Pancreas (tissue), 10 donors: ENCODE results near the gene TGFB1I1. TPM values are rescaled to one million over a fixed set of nuclear protein-coding genes. Genes with fewer than 3 reads are reported as not detected.
A peak's percentile ranks its signal among the peaks of the same experiment; 100 is the strongest.
"Not testable (repeated sequence)": the region's sequence is repeated elsewhere in the genome, so short reads cannot be mapped to it uniquely, and the experiment has no call there.

ENCODE experiments used
- ATAC-seq, 4 donors: fragments of 200-7000 bp; cut with Tn5 transposase; one replicate each; pipeline versions ENCODE4 v1.8.0 to v1.9.1; 2020; ENCODE audit warnings: mild to moderate bottlenecking in 4 of 4, moderate library complexity in 4 of 4
- DNase-seq, 6 donors: peaks; one replicate each; pipeline ENCODE4 v3.0.0-alpha.2; 2020
- FAIRE-seq: peaks from 2 replicates; lab custom pipeline; 2012; peaks lifted over from hg19 to GRCh38; lab: Jason Lieb, UNC
- H3K27ac ChIP-seq, 4 donors: fragments of 200-600 bp; sonication (generic); 1 replicate in 3 of 4; 2 replicates in 1 of 4; pipeline versions ENCODE4 v1.5.0 to v1.8.0; 2020
- H3K27me3 ChIP-seq, 4 donors: fragments of 200-600 bp; one replicate each; pipeline ENCODE4 v1.8.0; 2021
- H3K36me3 ChIP-seq, 3 donors: fragments of 200-600 bp; sonication (generic) in 1 of 3; one replicate each; pipeline versions ENCODE4 v1.5.0 to v1.8.0; 2020 to 2021
- H3K4me1 ChIP-seq, 3 donors: fragments of 200-600 bp; one replicate each; pipeline ENCODE4 v1.8.0; 2021
- H3K4me3 ChIP-seq, 4 donors: fragments of 200-600 bp; sonication (generic) in 2 of 4; one replicate each; pipeline versions ENCODE4 v1.5.0 to v1.8.0; 2020 to 2021
- H3K9me3 ChIP-seq, 4 donors: fragments of 200-600 bp; one replicate each; pipeline ENCODE4 v1.8.0; 2021
- CTCF ChIP-seq, 4 donors: fragments of 200-600 bp; sonication (generic) in 3 of 4; IDR thresholded peaks; one replicate each; pipeline versions ENCODE4 v1.5.0 to v1.8.0; 2021; ENCODE audit warnings: antibody characterized with exemption in 4 of 4
- WGBS, 2 donors: extraction: QIAGEN DNeasy Blood & Tissue Kit; methylation state at CpG; one replicate each; pipeline ENCODE4 v1.1.7; 2013; 5-methylcytosine and 5-hydroxymethylcytosine counted together
- intact Hi-C, 3 donors: fragments of 100-400 bp; cut with DNase I; formaldehyde crosslinking; loops; one replicate each; pipeline versions ENCODE4 v1.11.1 to v1.14.2; 2022
- polyA plus RNA-seq, 2 donors: library from polyadenylated mRNA; stranded (reverse); fragments of 200-250 nt; gene quantifications; one replicate each; pipeline ENCODE4 v1.2.3, GENCODE V29; 2013
- total RNA-seq, 6 donors: library from RNA; stranded (reverse); fragmentation: NEBNext Ultra II Directional in 4 of 6; extraction: Animal tissue kit (Norgen Biotek cat#: 25700) in 4 of 6; gene quantifications; one replicate each; pipeline versions ENCODE4 v1.2.1 to v1.2.4, GENCODE V29; 2021 to 2023
- donor health status: healthy with polysubstance abuse.
- donor health status: DM: no; HTN: no; CAD: no; lungs with moderate emphysema.
- donor health status: DM: no; HTN: no; CAD: no.
- donor health status: control.
- donor health status: control.
- donor health status: Bipolar disorder and iron deficiency.
- donor health status: DM: yes; HTN: yes; CAD: no.
- donor health status: DM: no; HTN: no; CAD: no.
- donor health status: DM: no; HTN: no; CAD: no.
- donor health status: DM: yes; HTN: yes; CAD: no.

Gene TGFB1I1
- total and polyA plus RNA-seq, 8 donors = 1.1 to 13.2 (median 6.7) TPM

DNA sequence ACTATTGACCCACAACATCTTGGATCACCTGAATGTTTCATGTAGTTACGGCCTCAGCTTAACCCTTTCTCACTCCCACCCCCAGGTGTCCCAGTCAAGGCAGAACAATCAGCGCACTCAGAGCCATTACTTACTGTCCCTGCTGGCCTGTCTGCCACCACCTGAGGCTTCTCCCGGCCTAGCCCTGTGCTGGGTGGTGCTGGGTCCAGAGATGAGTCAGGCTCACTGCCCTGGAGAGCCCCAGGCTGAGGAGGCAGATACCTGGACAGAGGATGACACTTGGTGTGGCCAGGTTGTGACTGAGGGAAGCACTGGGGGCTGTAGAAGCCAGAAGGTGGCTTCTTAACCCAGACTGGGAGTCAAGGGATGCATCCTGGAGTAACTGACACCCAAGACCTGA is 7.0 kb downstream of the TGFB1I1 start:
- Histone ChIP-seq H3K4me1 (peaks cover 0 to 3% (median 3%) of the 10 kb centered on the region in 3 donors), H3K27ac (no peak overlapping the region), H3K4me3 (no peak overlapping the region), H3K9me3 (no peaks in the 10 kb centered on the region), H3K27me3 (no peaks in the 10 kb centered on the region), H3K36me3 (no peaks in the 10 kb centered on the region)
- TF ChIP-seq CTCF (IDR thresholded peaks at IDR 0.05) = no peak
- intact Hi-C loops = no loop called here
- ATAC-seq = no peak
- DNase-seq = no peak
- no peak for FAIRE-seq
- WGBS, 2 donors = 85 to 86% methylated on average over 3 of the region's 3 CpGs

DNA sequence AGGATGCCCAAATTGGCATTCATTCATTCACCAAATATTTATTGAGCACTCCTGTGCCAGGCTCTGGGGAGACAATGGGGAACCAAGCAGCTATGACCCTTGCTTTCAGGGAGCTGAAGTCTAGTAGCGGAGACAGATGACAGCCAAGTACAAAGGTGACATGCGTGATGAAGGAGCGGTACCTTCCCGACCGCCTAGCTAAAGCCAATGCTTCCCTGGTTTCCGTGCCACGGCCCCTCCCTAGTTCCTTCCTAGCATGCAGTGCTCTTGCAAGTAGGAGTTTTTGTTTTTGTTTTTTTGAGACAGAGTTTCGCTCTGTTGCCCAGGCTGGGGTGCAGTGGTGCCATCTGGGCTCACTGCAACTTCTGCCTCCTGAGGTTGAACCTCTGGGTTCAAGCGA is 7.8 kb downstream of the TGFB1I1 start:
- H3K4me1 ChIP-seq = peaks cover 0 to 3% (median 3%) of the 10 kb centered on the region in 3 donors

GRCh38 chr16:31480851-31481536 is 9.0 kb downstream of the TGFB1I1 start:
- no peak for TF ChIP-seq CTCF (IDR thresholded peaks at IDR 0.05)
- Histone ChIP-seq H3K27ac (no peak overlapping the region), H3K4me3 (no peak overlapping the region), H3K9me3 (no peaks in the 10 kb centered on the region), H3K27me3 (no peaks in the 10 kb centered on the region), H3K4me1 (peaks cover 0 to 2% (median 1%) of the 10 kb centered on the region in 3 donors), H3K36me3 (no peaks in the 10 kb centered on the region)
- intact Hi-C loops = loop anchor here in 1 of 3 donors (10.0 kb wide), 1 partner anchor 224 kb away; no protein-coding TSS in a partner anchor
- FAIRE-seq = no peak
- 55 to 56% methylated on average over 7 of the region's 7 CpGs for WGBS, 2 donors
- no peak for ATAC-seq
- DNase-seq = no peak

More for the DNA sequence above, 7.8 kb downstream of the TGFB1I1 start:
- FAIRE-seq (no peak), DNase-seq (no peak), ATAC-seq (no peak)
- H3K36me3 ChIP-seq = no peaks in the 10 kb centered on the region
- 85 to 88% methylated on average over 9 of the region's 9 CpGs for WGBS, 2 donors
- no peaks in the 10 kb centered on the region for H3K9me3 ChIP-seq
- no peaks in the 10 kb centered on the region for H3K27me3 ChIP-seq
- H3K27ac ChIP-seq = no peak overlapping the region
- intact Hi-C loops = loop anchor here in 1 of 3 donors (10.0 kb wide), 1 partner anchor 225 kb away; no protein-coding TSS in a partner anchor
- H3K4me3 ChIP-seq = no peak overlapping the region
- no peak for TF ChIP-seq CTCF (IDR thresholded peaks at IDR 0.05)

GRCh38 chr16:31483081-31483480 is 11.1 kb downstream of the TGFB1I1 start, which contains the start of gene SLC5A2:
TSS of gene SLC5A2 (plus strand) at chr16:31483123. CDS start at chr16:31483137, 14 bp downstream.
- peaks cover 0 to 4% (median under 1%) of the 10 kb centered on the region in 3 donors for H3K4me1 ChIP-seq
- intact Hi-C loops = loop anchor here in 1 of 3 donors (10.0 kb wide), 1 partner anchor 222 kb away; no protein-coding TSS in a partner anchor
- H3K9me3 ChIP-seq = no peaks in the 10 kb centered on the region
- no peaks in the 10 kb centered on the region for H3K36me3 ChIP-seq
- H3K4me3 ChIP-seq = no peak within 1 kb of the TSS
- 78 to 90% methylated on average over 4 of the region's 4 CpGs for WGBS, 2 donors
- ATAC-seq (no peak), FAIRE-seq (no peak), DNase-seq (no peak)
- H3K27me3 ChIP-seq = no peaks in the 10 kb centered on the region
- TF ChIP-seq CTCF (IDR thresholded peaks at IDR 0.05) = no peak
- H3K27ac ChIP-seq = no peak within 1 kb of the TSS

DNA sequence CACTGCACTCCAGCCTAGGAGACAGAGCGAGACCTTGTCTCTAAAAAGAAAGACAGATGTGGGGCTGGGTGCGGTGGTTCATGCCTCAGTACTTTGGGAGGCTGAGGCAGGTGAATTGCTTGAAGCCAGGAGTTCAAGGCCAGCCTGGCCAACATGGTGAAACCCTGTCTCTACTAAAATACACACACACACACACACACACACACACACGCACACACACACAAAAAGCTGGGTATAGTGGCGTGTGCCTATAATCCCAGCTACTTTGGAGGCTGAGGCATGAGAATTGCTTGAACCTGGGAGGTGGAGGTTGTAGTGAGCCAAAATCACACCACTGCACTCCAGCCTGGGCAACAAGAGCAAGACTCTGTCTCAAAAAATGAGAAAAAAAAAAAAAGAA is 12.1 kb downstream of the TGFB1I1 start:
- not testable (repeated sequence) for H3K36me3 ChIP-seq, H3K4me3 ChIP-seq, ATAC-seq, H3K27me3 ChIP-seq, FAIRE-seq, H3K9me3 ChIP-seq, DNase-seq
- Histone ChIP-seq H3K4me1 (peaks cover 5 to 11% (median 7%) of the 10 kb centered on the region in 3 donors), H3K27ac (peak overlapping the region in 2 of 4 donors; percentile 59 to 73)
- intact Hi-C loops = loop anchor here in 1 of 3 donors (10.0 kb wide), 1 partner anchor 221 kb away; no protein-coding TSS in a partner anchor
- 82 to 89% methylated on average over 4 of the region's 4 CpGs for WGBS, 2 donors
